ENCODE measurements around the gene OCIAD1. TPM values are rescaled to one million over a fixed set of nuclear protein-coding genes. Genes with fewer than 3 reads are reported as not detected.

The OCIAD1 gene
- total and polyA plus RNA-seq, 9 donors, result 73.4 to 241 (median 112) TPM

GRCh38 chr4:48795108-48795507 lies 35.8 kb upstream of the OCIAD1 start:
- Histone ChIP-seq H3K36me3 (no peaks in the 10 kb centered on the region), H3K4me1 (ENCODE audit: insufficient read depth) (no peaks in the 10 kb centered on the region), H3K9me3 (no peaks in the 10 kb centered on the region), H3K4me3 (no peak overlapping the region), H3K27me3 (no peaks in the 10 kb centered on the region), H3K27ac (no peak overlapping the region)
- intact Hi-C loops (cut with DNase I), result no loop called here
- DNase-seq, result no peak
- WGBS, 3 donors, result 90 to 91% (median 91%) methylated on average over 3 of the region's 3 CpGs
- TF ChIP-seq EP300 (IDR thresholded peaks at IDR 0.05) (no peak), POLR2A (IDR thresholded peaks at IDR 0.05) (no peak), CTCF (IDR thresholded peaks at IDR 0.05) (no peak)

- Histone ChIP-seq H3K27me3 (no peaks in the 10 kb centered on the region), H3K4me3 (no peak overlapping the region), H3K4me1 (ENCODE audit: insufficient read depth) (no peaks in the 10 kb centered on the region), H3K9me3 (no peaks in the 10 kb centered on the region), H3K27ac (no peak overlapping the region), H3K36me3 (no peaks in the 10 kb centered on the region)
- TF ChIP-seq CTCF (IDR thresholded peaks at IDR 0.05) (no peak), EP300 (IDR thresholded peaks at IDR 0.05) (no peak), POLR2A (IDR thresholded peaks at IDR 0.05) (no peak)
- intact Hi-C loops (cut with DNase I), result no loop called here
- 86 to 89% (median 88%) methylated on average over 2 of the region's 2 CpGs for WGBS, 3 donors
- DNase-seq, result no peak
These were observed 34.5 kb upstream of the OCIAD1 start for GRCh38 chr4:48796191-48796926.

- 38 to 59% (median 57%) methylated on average over 1 of the region's 1 CpG for WGBS, 3 donors
- TF ChIP-seq POLR2A (IDR thresholded peaks at IDR 0.05), result no peak
- no peak for TF ChIP-seq EP300 (IDR thresholded peaks at IDR 0.05)
- no peak for TF ChIP-seq CTCF (IDR thresholded peaks at IDR 0.05)
- Histone ChIP-seq H3K36me3 (no peaks in the 10 kb centered on the region), H3K27me3 (no peaks in the 10 kb centered on the region), H3K4me3 (no peak overlapping the region), H3K27ac (no peak overlapping the region), H3K9me3 (no peaks in the 10 kb centered on the region), H3K4me1 (ENCODE audit: insufficient read depth) (no peaks in the 10 kb centered on the region)
- DNase-seq, result no peak
- intact Hi-C loops (cut with DNase I), result no loop called here
These were observed 33.8 kb upstream of the OCIAD1 start for GRCh38 chr4:48796927-48797679.

GRCh38 chr4:48798117-48798516 lies 32.8 kb upstream of the OCIAD1 start:
- TF ChIP-seq POLR2A (IDR thresholded peaks at IDR 0.05), result no peak
- no peak for TF ChIP-seq CTCF (IDR thresholded peaks at IDR 0.05)
- TF ChIP-seq EP300 (IDR thresholded peaks at IDR 0.05), result no peak
- Histone ChIP-seq H3K4me3 (no peak overlapping the region), H3K4me1 (ENCODE audit: insufficient read depth) (no peaks in the 10 kb centered on the region), H3K9me3 (no peaks in the 10 kb centered on the region), H3K36me3 (no peaks in the 10 kb centered on the region), H3K27ac (no peak overlapping the region), H3K27me3 (no peaks in the 10 kb centered on the region)
- intact Hi-C loops (cut with DNase I), result no loop called here
- 87 to 91% (median 90%) methylated on average over 2 of the region's 2 CpGs for WGBS, 3 donors
- no peak for DNase-seq
